NCI-H1048 (cell line): Measurements from ENCODE around the gene ANKS1A.

Source experiments
- DNase-seq: peaks from one replicate; lab custom pipeline; 2025; lab: John Stamatoyannopoulos, UW

The ANKS1A gene

GRCh38 chr6:35041086-35041861 lies 152.2 kb downstream of the ANKS1A start:
- DNase-seq: no peak

DNA sequence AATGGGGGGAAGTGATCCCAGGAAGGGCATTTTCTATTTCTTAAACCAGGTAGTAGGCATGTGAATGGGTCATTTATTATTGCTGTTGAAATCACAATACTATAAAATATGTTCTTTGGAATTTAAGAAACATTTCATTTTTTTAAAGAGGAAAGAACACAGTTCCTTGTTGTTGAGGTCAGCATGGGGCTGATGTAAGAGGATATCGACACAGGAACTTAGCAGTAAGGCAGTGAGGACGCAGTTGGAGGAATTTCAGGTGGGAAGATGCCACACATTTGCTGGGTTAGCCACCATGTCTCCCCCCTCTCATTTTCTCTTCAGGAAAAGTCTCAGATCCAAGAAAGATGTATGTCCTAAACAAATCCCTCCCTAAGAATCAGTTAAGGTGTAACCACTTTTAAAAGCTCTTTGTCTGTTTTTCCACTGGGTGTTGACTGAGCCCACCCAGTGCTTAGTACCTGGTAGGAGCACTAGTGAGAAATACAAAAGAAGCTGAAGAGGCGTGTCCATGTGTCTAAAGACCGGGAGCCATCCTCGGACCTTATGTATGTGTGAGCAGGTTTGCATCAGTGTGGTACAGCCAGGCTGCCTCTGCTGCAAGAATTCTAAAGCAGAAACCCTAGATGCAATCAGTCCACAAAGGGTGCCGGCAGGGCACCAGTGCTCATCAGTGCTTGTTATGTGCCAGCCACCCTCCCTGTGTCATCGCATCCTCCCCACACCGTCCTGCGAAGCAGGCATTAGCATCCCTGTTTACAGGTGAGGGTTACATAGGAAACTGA lies 153.2 kb downstream of the ANKS1A start:
- DNase-seq: no peak

- DNase-seq: no peak
Observed at GRCh38 chr6:35043381-35044130, 154.5 kb downstream of the ANKS1A start.

DNA sequence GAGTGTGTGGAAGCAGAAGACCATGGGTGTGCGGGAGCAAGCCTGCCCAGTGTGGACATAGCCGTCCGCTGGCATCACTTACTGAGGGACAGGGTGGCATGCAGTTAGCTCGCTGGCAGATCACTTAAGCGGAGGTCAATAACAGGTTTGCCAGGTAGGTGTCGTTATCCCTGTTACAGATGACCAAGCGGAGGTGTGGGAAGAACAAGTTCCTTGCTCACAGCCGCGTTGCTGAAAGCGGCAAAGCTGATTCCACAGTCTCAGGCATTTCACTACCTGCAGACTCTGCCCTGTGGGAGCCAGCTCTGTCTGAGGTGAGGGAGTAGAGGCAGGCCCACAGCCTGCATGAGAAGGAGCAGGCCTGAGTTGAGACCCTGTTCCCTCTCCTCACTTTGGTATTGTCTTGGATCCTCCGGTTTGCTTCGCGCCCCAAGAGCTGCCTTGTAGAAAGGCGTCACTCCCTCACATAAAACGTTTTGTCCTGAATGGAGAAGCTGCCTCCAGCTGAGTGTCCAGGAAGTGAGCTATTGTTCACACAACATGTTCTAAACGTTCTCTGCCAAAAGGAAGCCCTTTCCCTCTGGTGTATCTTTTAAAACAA lies 155.2 kb downstream of the ANKS1A start:
- DNase-seq: no peak

- no peak for DNase-seq
Observed at GRCh38 chr6:35044761-35045421, 155.8 kb downstream of the ANKS1A start.

DNA sequence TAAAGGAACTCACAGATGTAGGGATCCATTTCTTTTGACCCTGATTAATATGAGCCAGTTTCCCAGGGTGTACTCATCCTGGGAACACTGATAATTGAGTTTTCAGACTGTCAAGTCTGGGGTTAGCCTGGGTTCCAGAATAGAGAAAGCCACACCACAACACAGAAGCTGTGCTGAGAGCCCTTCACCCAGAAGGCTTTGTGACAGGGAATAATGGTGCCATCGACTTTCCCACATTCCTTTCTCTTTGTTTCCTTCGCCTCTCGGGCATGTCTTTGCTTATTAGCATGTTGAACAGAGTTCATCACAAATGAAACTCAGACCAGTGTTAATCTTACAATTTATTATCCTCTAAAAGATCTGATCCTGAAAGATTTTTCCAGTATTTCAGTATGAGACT lies 157.0 kb downstream of the ANKS1A start:
- no peak for DNase-seq

DNA sequence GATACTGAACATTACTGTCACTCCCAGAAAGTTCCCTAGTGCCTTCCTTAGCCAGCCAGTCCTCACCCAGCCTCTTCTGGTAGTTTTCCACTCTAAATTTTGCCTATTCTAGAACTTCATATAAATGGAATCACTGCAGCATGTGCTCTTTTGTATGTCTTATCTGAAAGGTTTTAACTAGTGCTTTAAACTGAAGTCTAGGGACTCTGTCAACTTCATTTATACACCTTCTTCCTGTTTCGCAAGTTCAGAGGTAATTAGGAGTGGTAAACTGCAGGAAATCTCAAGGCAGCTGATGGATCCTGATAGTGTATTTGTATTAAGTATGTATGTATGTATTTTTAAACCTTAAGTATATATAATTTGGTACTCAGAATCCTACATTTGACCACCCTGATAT lies 157.8 kb downstream of the ANKS1A start:
- DNase-seq: no peak

DNA sequence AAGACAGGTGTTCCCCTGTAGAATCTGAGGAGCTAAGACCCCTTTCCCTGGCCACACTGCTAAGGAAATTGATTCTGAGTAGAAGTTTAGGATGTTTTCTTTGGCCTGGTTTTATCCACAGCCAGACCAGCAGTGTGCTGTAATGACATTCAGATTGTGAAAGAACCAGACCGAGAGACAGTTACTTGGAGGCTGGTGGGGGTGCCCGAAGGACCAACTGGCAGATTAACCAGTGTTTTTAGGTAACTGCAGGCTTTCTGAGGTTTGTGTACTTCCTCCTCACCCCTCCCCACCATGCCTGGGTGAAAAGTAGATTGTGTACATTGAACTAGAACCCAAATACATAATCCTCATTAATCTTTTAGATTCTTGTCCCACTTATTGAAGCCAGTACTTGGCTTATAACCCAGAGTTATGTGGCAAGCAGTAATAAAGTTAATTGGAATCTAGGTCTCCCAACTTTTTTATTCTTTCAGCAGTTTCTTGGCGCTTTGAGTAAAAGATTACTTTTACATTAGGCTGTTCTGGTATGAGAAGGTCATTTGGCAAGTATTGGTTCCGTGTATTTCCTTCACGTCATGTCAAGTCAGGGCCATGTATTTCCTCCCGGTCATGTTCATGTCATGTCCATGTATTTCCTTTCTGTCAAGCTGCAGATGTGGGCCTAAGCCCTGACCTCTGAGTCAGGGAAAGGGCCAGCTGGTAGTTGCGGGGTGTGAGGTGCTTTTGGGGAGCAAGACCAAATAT lies 158.4 kb downstream of the ANKS1A start:
- no peak for DNase-seq

DNA sequence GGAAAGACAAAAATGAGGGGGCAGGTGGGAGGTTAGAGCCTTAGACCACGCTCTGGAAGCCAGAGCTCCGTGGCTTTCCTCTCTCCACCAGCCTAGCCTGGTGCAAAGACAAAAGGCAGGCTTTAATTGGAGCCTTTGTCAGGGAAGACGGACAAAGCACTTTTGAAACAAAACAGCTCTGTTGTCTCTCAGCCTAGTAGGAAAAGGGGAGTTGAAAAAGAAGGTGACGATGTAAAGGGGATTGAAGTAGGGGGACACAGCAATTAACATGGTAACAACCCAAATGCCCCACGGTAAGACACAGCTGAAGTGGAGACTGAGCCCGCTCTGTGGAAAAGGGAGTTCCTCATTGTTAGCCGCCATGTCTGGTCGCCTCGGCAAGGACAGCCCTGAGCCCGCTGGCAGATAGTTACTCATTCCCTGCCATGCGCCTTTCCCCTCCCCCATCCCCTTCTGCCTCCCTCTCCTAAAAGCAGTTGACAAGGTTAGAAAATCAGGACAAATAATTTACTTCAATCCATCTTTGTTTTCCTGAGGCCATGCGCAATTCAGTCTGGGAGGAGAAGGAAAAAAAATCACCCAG lies 159.1 kb downstream of the ANKS1A start:
- DNase-seq: no peak

DNA sequence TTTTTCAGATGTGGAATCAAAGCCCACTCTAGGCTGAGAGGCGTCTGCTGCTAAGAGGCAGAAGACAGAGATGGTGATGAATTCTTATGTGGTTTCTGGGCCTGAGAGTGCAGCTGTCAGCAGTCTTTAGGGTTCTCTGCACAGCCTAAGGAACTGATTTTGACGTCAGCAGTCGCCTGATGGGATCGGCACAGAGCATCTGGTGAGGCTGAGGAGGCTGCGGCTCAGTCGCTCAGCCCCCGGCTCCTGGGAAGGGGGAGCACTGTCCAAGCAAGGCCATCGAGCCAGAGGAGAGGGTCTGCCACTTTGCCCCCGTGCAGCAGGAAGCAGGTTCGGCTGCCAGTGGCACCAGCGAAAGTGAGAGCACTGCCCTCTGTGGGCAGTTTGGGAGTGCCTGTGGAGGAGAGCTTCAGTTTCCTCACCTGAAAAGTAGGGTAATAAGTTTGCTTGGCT lies 159.6 kb downstream of the ANKS1A start:
- DNase-seq: no peak

DNA sequence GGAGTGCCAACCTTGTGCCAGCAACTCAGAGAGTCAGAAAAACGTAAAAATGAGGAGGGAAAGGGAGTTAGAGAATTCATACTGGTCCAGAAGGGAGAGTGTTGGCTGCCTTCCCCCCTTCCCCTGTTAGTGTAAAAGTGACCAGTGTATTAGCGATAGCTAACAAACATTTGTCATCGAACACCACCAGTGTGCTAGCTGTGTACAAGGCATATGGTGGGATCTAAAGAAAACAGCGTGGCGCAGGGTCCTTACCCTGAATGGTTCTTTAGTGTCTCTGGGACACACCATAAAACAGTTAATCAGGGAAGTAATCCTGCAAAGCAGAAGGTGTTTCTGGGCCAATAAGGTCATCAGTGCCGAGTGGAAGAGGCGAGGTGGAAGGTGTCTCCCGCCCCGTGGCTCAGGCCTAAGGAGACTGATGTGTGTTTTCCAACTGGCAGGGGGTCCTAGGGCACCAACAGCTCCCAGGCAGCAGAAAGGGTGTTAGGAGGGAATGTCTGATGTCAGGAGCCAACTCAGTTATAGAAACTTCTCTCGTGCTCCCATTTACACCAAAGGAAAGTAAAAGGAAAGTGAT lies 160.2 kb downstream of the ANKS1A start:
- no peak for DNase-seq

- DNase-seq: no peak
Observed at GRCh38 chr6:35049900-35050756, 161.1 kb downstream of the ANKS1A start.

GRCh38 chr6:35050757-35051330 lies 161.8 kb downstream of the ANKS1A start:
- no peak for DNase-seq

DNA sequence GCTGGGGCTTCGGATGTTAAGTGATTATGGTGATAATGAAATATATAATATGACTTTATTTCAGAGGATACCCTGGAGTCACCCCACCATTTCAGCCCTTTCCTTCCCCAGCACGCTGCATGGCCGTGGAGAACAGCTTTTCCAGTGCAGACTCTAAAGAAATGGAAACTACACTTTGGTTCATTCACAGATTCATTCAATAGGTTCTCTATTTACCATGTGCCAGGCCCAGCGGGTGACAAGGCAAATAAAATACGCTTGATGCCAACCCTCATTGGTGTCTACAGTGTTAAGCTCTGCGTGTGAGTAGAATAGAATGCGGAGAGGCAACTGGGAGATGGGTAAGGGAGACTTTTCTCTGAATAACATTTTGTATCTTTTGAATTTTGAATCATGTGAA lies 162.3 kb downstream of the ANKS1A start:
- DNase-seq: no peak

DNA sequence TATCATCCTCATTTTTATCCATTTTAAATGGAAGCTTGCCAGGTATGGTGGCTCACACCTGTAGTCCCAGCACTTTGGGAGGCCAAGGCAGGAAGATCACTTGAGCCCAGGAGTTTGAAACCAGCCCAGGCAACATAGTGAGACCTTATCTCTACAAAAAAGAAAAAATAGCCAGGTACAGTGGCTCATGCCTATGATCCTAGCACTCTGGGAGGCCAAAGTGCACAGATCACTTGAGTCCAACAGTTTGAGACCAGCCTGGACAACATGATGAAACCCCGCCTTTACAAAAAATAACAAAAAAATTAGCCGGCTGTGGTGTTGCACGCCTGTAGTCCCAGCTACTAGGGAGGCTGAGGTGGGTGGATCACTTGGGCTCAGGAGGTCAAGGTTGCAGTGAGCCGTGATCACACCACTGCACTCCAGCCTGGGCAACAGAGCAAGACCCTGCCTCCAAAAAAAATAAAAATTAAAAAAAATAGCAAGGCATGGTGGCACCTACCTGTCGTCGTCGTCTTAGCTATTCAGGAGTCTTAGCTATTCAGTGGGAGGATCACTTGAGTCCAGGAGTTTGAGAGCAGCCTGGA lies 163.0 kb downstream of the ANKS1A start:
- DNase-seq: no peak

DNA sequence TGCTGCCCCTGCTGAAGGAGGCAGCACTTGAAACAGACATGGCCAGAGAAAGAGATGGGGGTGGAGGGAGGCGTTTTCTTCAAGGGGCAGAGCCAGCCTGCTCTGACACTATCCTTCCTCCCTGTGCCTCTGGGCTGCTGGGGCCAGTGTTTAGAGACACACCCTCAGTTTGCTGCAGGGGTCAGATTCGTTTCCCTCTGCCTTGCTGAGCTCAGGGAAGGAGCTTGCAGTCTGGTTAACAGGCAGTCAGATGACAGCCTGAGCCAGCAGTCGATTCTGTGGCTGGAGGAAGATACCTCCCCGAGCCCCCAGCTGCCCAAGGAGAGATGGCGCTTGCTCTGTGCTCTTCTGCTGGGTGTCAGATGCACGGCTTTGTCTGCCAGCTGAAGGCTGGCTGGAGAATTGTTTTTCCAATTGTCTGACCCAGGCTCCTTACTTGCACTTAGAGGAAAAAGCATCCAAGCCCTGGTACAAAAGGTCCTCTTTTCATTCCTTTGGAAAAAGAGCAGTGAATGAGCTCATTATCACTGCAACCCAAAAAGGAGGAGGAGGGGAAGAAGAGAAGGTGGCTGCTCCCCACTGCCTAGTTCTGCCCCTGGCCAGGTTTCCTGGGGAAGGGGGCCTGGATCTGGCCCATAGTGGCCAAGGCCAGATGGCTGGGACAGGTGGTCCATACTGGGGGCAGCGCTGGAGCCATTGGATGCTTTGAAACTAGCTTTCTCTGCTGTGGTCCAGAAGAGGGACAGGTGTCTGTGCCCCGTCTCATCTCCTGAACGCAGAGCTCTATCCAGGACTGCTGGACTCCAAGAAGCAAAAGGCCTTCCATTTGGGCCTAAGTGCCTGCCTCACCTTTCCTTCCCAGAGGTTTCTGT lies 163.9 kb downstream of the ANKS1A start:
- DNase-seq: no peak

- DNase-seq: no peak
Observed at GRCh38 chr6:35053701-35054100, 164.6 kb downstream of the ANKS1A start.
